OCI-LY3 (cell line): Measurements from ENCODE around the gene NEUROG3.

ENCODE experiments used
- EZH2phosphoT487 ChIP-seq: fragments of 200-600 bp; shearing (Covaris generic); IDR thresholded peaks from 2 replicates; pipeline ENCODE4 v1.6.1; 2018; ENCODE audit warnings: antibody characterized with exemption, mixed run types, low read depth
- TF ChIP-seq, protein P1 (sequence below): fragments of 200-600, 300-600 bp; sonication (generic); IDR thresholded peaks from 2 replicates; pipeline ENCODE4 v1.5.1; 2014; ENCODE audit warnings: antibody characterized with exemption, low read length, low read depth

DNA sequence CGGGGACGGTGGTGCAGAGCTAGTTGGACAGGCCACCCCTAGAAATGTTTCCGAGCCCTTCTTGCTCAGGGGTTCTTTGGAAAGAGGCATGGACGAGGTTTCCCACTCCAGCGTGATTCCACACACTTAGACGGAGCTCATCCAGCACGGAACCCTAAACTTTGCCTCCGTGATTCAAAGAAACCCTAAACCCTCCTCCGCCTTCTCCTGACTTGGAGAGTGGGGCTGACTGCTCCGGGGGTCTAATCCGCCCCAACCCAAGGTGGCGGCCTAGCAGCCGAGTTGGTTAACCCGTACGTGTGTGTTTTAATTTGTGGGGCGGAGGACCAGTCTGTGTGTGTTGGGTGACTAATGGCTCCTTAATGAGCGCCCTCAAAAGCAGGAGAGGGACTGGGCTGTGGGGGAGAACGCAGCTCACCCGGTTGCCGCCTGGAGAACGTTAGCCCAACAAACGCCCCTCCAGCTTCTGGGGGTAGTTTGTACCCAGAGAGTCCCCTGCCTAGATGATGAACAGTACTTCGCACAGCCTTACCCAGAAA is 3.8 kb downstream of the NEUROG3 start:
- TF ChIP-seq, protein P1, sequence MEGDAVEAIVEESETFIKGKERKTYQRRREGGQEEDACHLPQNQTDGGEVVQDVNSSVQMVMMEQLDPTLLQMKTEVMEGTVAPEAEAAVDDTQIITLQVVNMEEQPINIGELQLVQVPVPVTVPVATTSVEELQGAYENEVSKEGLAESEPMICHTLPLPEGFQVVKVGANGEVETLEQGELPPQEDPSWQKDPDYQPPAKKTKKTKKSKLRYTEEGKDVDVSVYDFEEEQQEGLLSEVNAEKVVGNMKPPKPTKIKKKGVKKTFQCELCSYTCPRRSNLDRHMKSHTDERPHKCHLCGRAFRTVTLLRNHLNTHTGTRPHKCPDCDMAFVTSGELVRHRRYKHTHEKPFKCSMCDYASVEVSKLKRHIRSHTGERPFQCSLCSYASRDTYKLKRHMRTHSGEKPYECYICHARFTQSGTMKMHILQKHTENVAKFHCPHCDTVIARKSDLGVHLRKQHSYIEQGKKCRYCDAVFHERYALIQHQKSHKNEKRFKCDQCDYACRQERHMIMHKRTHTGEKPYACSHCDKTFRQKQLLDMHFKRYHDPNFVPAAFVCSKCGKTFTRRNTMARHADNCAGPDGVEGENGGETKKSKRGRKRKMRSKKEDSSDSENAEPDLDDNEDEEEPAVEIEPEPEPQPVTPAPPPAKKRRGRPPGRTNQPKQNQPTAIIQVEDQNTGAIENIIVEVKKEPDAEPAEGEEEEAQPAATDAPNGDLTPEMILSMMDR: no peak
- TF ChIP-seq EZH2phosphoT487: no peak
